ENCODE data around the gene TEX52. TPM values are rescaled to one million over a fixed set of nuclear protein-coding genes. Genes with fewer than 3 reads are reported as not detected.

TEX52 gene
- total RNA-seq, 1 experiment from 2014 or later = not detected

DNA sequence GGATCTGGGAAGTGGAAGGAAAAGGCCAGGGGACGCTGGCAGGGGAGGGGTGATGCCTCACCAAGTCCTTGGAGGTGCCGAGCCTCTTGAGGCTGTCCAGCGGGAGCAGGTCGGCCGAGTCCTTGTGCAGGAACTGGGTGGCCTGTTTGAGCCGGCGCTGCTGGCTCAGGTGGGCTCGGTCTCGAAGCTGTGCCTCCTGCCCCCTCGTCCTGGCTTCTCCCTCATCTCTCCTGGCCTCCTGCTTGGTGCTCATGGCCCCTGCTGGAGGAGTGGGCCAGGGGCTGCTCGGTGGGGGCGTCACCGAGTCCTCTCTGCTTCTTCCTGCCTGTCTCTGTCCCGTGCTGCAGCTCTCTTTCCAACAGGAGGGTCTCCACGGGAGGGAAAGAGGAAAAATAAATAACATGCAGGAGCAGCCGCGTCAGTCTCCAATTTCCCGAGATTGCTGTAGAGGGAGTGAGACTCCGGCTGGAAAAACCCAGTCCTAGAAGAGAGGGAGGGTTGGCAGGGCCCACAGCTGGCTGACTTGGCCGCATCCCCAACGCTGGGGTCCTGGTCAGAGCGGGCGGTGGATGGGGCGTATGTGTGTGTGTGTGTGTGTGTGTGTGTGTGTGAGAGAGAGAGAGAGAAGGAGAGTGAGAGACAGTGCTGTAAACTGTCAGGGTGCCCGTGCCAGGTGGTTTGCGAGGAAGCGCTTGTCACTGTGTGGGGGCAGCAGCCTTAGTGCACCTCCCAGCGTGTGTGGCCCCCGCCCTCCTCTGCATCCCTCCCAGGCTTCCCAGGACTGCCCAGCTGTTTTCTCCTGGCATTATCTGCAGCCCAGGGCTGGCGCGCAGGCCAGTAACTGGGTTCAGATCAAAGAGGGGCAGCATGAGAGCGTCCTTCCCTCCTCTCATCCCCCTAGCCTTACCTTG, 22.0 kb downstream of the TEX52 start, which contains the start of gene NRIP2 (continued):
- TF ChIP-seq, protein P1, sequence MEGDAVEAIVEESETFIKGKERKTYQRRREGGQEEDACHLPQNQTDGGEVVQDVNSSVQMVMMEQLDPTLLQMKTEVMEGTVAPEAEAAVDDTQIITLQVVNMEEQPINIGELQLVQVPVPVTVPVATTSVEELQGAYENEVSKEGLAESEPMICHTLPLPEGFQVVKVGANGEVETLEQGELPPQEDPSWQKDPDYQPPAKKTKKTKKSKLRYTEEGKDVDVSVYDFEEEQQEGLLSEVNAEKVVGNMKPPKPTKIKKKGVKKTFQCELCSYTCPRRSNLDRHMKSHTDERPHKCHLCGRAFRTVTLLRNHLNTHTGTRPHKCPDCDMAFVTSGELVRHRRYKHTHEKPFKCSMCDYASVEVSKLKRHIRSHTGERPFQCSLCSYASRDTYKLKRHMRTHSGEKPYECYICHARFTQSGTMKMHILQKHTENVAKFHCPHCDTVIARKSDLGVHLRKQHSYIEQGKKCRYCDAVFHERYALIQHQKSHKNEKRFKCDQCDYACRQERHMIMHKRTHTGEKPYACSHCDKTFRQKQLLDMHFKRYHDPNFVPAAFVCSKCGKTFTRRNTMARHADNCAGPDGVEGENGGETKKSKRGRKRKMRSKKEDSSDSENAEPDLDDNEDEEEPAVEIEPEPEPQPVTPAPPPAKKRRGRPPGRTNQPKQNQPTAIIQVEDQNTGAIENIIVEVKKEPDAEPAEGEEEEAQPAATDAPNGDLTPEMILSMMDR (IDR thresholded peaks at IDR 0.05 in 2 of 3, conservative IDR thresholded peaks at IDR 0.05 in 1 of 3; ENCODE audit: borderline replicate concordance in 1 of 3, insufficient read depth in 1 of 3, low read depth in 2 of 3, low read length in 2 of 3) = no peak
- TF ChIP-seq ELF1 (IDR thresholded peaks at IDR 0.05; ENCODE audit: borderline replicate concordance, low read depth) (no peak), SIN3A (IDR thresholded peaks at IDR 0.05; ENCODE audit: low read depth) (no peak), POLR2A (IDR thresholded peaks at IDR 0.05; ENCODE audit: borderline replicate concordance, extremely low read depth, insufficient read depth, insufficient read length) (no peak), RAD21 (IDR thresholded peaks at IDR 0.05; ENCODE audit: low read depth) (no peak), ZNF274 (IDR thresholded peaks at IDR 0.05; ENCODE audit: low read depth, low read length) (no peak), EZH2 (IDR thresholded peaks at IDR 0.05) (no peak), YY1 (IDR thresholded peaks at IDR 0.05; ENCODE audit: extremely low read depth, insufficient replicate concordance, low read depth, low read length) (no peak), JUND (IDR thresholded peaks at IDR 0.05) (no peak)

DNA sequence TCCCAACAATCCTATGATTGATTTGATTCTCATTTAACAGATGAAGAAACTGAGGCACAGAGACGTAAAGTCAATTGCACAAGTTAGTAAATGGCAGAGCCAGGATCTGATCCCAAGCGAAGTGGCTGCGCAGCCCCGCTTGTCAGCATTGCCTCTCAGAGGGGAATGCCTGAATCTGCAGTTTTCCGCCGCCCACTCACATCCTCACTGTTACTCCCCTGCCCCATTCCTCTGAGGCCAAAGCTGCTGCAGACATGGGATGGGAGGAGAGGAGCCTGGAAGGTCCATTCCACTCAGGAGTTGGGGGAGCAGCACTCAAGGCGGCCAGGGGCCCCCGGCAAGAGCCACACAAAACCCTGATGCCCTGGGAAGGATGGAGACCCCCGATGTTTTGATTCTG, 23.0 kb downstream of the TEX52 start:
- CTCF ChIA-PET = no interaction called here
- POLR2A ChIA-PET = no interaction called here
- no peak for ATAC-seq
- TF ChIP-seq YY1 (IDR thresholded peaks at IDR 0.05; ENCODE audit: extremely low read depth, insufficient replicate concordance, low read depth, low read length) = no peak
- no peak for TF ChIP-seq JUND (IDR thresholded peaks at IDR 0.05)
- no peak for TF ChIP-seq POLR2AphosphoS5 (IDR thresholded peaks at IDR 0.05; ENCODE audit: low read depth, low read length)
- no peak for TF ChIP-seq CEBPB (IDR thresholded peaks at IDR 0.05; ENCODE audit: low read depth)
- TF ChIP-seq ZNF274 (IDR thresholded peaks at IDR 0.05; ENCODE audit: low read depth, low read length) = no peak
- TF ChIP-seq, protein P2, sequence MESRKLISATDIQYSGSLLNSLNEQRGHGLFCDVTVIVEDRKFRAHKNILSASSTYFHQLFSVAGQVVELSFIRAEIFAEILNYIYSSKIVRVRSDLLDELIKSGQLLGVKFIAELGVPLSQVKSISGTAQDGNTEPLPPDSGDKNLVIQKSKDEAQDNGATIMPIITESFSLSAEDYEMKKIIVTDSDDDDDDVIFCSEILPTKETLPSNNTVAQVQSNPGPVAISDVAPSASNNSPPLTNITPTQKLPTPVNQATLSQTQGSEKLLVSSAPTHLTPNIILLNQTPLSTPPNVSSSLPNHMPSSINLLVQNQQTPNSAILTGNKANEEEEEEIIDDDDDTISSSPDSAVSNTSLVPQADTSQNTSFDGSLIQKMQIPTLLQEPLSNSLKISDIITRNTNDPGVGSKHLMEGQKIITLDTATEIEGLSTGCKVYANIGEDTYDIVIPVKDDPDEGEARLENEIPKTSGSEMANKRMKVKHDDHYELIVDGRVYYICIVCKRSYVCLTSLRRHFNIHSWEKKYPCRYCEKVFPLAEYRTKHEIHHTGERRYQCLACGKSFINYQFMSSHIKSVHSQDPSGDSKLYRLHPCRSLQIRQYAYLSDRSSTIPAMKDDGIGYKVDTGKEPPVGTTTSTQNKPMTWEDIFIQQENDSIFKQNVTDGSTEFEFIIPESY (IDR thresholded peaks at IDR 0.05; ENCODE audit: extremely low read depth, insufficient replicate concordance, low read length) = no peak
- TF ChIP-seq, protein P1 (IDR thresholded peaks at IDR 0.05 in 2 of 3, conservative IDR thresholded peaks at IDR 0.05 in 1 of 3; ENCODE audit: borderline replicate concordance in 1 of 3, insufficient read depth in 1 of 3, low read depth in 2 of 3, low read length in 2 of 3) = no peak
- no peak for TF ChIP-seq RAD21 (IDR thresholded peaks at IDR 0.05; ENCODE audit: low read depth)
- no peak for TF ChIP-seq EZH2 (IDR thresholded peaks at IDR 0.05)
- no peak for TF ChIP-seq CBX3 (IDR thresholded peaks at IDR 0.05; ENCODE audit: low read depth)
- TF ChIP-seq EGR1 (IDR thresholded peaks at IDR 0.05; ENCODE audit: low read depth) = no peak
- TF ChIP-seq SP1 (IDR thresholded peaks at IDR 0.05; ENCODE audit: low read depth) = no peak
- no peak for TF ChIP-seq ELF1 (IDR thresholded peaks at IDR 0.05; ENCODE audit: borderline replicate concordance, low read depth)
- TF ChIP-seq, protein P3, sequence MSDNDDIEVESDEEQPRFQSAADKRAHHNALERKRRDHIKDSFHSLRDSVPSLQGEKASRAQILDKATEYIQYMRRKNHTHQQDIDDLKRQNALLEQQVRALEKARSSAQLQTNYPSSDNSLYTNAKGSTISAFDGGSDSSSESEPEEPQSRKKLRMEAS (IDR thresholded peaks at IDR 0.05) = no peak
- no peak for TF ChIP-seq TCF7L2 (IDR thresholded peaks at IDR 0.05; ENCODE audit: borderline replicate concordance, extremely low read depth, insufficient read depth, insufficient read length)

More for the DNA sequence above, 23.0 kb downstream of the TEX52 start:
- Histone ChIP-seq H3K4me2 (ENCODE audit: low read length) (no peak overlapping the region), H3K9ac (ENCODE audit: low read length) (no peak overlapping the region), H3K27me3 (ENCODE audit: insufficient read depth, low read length) (no peaks in the 10 kb centered on the region), H2AFZ (ENCODE audit: low read depth, low read length, poor library complexity, severe bottlenecking) (no peak overlapping the region), H3K79me2 (ENCODE audit: insufficient read depth, low read length) (no peaks in the 10 kb centered on the region), H3K9me3 (ENCODE audit: control insufficient read depth in 1 of 2, insufficient read depth in 1 of 2, low read depth in 1 of 2, low read length in 2 of 2) (no peaks in the 10 kb centered on the region), H3K4me3 (replicated peaks in 1 of 2; ENCODE audit: low read depth in 1 of 2, low read length in 2 of 2) (no peak overlapping the region), H4K20me1 (ENCODE audit: insufficient read depth) (no peaks in the 10 kb centered on the region), H3K27ac (ENCODE audit: low read depth, low read length) (no peak overlapping the region), H3K9me2 (ENCODE audit: insufficient read depth) (no peaks in the 10 kb centered on the region), H3K4me1 (ENCODE audit: control insufficient read depth in 1 of 2, insufficient read depth in 2 of 2, low read length in 2 of 2) (no peaks in the 10 kb centered on the region), H3K36me3 (ENCODE audit: control insufficient read depth in 1 of 2, insufficient read depth in 2 of 2, low read length in 2 of 2) (no peaks in the 10 kb centered on the region)
- intact Hi-C loops (cut with micrococcal nuclease) = no loop called here
- no peak for DNase-seq (ENCODE audit: low read depth, low spot score)
- no TSS peak for BruUV-seq (replicated peaks)
- RAD21 ChIA-PET (ENCODE audit: low non-redundant PET in 1 of 2, low total read pairs in 2 of 2, uncharacterized antibody in 2 of 2, unreplicated experiment in 2 of 2) = no interaction called here

All from HCT116 (cell line).